ENCODE data around the gene DNAJC11. TPM values are rescaled to one million over a fixed set of nuclear protein-coding genes. Genes with fewer than 3 reads are reported as not detected.

The DNAJC11 gene
- total RNA-seq, 4 donors from 2014 or later = 28.2 to 45.5 (median 35.9) TPM

DNA sequence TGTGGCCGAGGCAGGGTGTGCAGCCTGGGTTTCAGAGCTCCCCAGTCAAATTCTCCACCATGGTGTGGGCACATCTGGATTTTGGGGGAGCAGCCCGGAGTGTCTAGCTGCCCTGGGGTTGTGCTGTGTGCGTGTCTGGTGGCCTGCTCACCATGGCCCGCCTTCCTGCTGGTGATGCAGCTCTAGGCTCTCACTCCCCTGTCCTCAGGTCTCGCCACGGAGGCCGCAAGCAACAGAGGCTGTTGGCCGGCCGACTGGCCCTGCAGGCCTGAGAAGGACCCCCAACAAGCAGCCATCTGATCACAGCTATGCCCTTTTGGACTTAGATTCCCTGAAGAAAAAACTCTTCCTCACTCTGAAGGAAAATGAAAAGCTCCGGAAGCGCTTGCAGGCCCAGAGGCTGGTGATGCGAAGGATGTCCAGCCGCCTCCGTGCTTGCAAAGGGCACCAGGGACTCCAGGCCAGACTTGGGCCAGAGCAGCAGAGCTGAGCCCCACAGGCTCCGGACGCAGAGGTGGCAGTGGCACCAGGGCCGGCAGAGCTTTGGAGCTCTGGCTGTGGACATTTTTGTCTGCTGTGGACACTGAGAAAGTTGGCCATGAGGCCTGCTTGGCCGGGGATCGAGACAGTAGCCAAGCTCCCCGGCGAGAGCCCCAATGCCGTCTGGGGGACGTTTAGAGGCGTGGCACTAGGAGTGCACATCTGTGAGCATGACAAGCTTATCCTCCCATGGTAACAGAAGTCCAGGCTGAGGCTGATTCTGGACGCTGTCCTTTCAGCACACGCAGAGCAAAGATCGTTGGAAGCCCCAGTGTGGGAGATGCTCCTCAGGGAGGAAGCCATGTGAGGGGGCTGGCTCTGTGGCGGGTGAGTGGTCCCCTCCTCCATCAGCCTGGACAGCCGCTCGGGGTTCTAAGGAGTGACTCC, 68.8 kb downstream of the DNAJC11 start:
- Histone ChIP-seq H3K36me3 (peaks cover 44 to 49% of the 10 kb centered on the region in 2 donors), H3K4me3 (replicated peaks in 1 of 3) (no peak overlapping the region), H3K4me1 (peaks cover 2 to 9% of the 10 kb centered on the region in 2 donors), H3K27ac (no peak overlapping the region), H3K27me3 (no peaks in the 10 kb centered on the region), H3K9me3 (no peaks in the 10 kb centered on the region)
- WGBS, 2 donors = 83 to 92% methylated on average over 11 to 27 of the region's 30 CpGs
- DNase-seq = no peak
- intact Hi-C loops (cut with DNase I) = no loop called here
- TF ChIP-seq, protein P1, sequence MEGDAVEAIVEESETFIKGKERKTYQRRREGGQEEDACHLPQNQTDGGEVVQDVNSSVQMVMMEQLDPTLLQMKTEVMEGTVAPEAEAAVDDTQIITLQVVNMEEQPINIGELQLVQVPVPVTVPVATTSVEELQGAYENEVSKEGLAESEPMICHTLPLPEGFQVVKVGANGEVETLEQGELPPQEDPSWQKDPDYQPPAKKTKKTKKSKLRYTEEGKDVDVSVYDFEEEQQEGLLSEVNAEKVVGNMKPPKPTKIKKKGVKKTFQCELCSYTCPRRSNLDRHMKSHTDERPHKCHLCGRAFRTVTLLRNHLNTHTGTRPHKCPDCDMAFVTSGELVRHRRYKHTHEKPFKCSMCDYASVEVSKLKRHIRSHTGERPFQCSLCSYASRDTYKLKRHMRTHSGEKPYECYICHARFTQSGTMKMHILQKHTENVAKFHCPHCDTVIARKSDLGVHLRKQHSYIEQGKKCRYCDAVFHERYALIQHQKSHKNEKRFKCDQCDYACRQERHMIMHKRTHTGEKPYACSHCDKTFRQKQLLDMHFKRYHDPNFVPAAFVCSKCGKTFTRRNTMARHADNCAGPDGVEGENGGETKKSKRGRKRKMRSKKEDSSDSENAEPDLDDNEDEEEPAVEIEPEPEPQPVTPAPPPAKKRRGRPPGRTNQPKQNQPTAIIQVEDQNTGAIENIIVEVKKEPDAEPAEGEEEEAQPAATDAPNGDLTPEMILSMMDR (IDR thresholded peaks at IDR 0.05) = no peak
- no peak for TF ChIP-seq POLR2A (IDR thresholded peaks at IDR 0.05)

DNA sequence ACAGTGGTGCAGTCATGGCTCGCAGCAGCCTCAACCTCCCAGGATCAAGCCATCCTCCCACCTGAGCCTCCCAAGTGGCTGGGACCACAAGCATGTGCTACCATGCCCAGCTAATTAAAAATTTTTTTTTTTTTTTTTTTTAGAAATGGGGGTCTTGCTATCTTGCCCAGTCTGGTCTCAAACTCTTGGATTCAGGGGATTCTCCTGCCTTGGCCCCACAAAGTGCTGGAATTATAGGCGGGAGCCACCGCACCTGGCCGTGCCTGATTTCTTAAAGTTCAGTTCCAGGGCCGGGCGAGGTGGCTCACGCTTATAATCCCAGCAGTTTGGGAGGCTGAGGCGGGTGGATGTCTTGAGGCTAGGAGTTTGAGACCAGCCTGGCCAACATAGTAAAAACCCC, 70.6 kb downstream of the DNAJC11 start:
- 94 to 96% methylated on average over 8 of the region's 8 CpGs for WGBS, 2 donors
- H3K27ac ChIP-seq = no peak overlapping the region
- H3K36me3 ChIP-seq = peaks cover 35 to 40% of the 10 kb centered on the region in 2 donors
- TF ChIP-seq, protein P1 (IDR thresholded peaks at IDR 0.05) = no peak
- no peak for TF ChIP-seq POLR2A (IDR thresholded peaks at IDR 0.05)
- no peak for DNase-seq
- no peaks in the 10 kb centered on the region for H3K27me3 ChIP-seq
- H3K4me3 ChIP-seq (replicated peaks in 1 of 3) = no peak overlapping the region
- H3K4me1 ChIP-seq = peaks cover 8 to 9% of the 10 kb centered on the region in 2 donors
- no peaks in the 10 kb centered on the region for H3K9me3 ChIP-seq
- intact Hi-C loops (cut with DNase I) = no loop called here

DNA sequence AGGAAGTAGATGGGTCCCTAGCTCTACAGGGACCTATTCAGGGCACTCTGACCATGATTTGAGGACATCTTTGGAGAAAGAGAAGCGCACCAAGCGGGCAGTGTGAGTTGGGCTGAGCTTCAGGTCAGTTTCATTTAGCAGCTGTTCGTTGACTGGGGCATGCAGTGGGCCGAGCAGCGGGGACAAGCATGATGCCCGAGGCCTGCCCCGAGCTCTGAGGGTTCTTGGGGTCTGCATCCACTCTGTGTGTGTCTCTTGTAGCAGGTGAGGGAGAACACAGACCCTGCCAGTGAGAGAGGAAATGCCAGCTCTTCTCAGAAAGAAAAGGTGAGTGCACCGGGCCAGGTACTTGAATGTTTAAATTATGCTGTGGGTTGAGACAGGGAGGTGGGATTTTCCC, 71.6 kb downstream of the DNAJC11 start:
- DNase-seq = no peak
- H3K4me1 ChIP-seq = peaks cover 10 to 11% of the 10 kb centered on the region in 2 donors
- peaks cover 35 to 38% of the 10 kb centered on the region in 2 donors for H3K36me3 ChIP-seq
- 70 to 89% methylated on average over 3 to 7 of the region's 8 CpGs for WGBS, 2 donors
- no peak overlapping the region for H3K4me3 ChIP-seq (replicated peaks in 1 of 3)
- H3K9me3 ChIP-seq = no peaks in the 10 kb centered on the region
- TF ChIP-seq, protein P1 (IDR thresholded peaks at IDR 0.05) = no peak
- no peak for TF ChIP-seq POLR2A (IDR thresholded peaks at IDR 0.05)
- no peaks in the 10 kb centered on the region for H3K27me3 ChIP-seq
- no peak overlapping the region for H3K27ac ChIP-seq
- intact Hi-C loops (cut with DNase I) = no loop called here

DNA sequence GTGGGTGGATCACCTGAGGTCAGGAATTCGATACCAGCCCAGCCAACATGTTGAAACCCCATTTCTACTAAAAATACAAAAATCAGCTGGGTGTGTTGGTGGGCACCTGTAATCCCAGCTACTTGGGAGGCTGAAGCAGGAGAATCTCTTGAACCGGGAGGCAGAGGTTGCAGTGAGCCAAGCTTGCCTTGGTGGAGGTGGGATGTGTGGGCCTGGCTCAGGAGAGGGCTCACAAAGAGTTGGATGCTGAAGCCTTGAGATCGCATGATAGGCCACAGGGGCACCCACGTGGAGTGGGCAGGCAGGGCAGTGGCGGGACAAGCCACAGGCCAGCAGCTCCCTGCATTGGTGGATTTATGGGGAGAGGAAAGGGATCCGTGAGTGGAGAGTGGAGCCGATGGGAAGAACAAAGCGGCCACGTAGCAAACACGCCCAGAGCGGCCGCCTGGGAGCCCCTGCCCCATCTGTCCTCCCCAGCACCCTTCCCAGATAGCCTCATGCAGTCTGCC, 72.6 kb downstream of the DNAJC11 start:
- no peak overlapping the region for H3K4me3 ChIP-seq (replicated peaks in 1 of 3)
- WGBS, 2 donors = 89 to 90% methylated on average over 12 of the region's 12 CpGs
- peaks cover 19 to 20% of the 10 kb centered on the region in 2 donors for H3K4me1 ChIP-seq
- H3K27me3 ChIP-seq = no peaks in the 10 kb centered on the region
- intact Hi-C loops (cut with DNase I) = no loop called here
- peaks cover 30 to 32% of the 10 kb centered on the region in 2 donors for H3K36me3 ChIP-seq
- DNase-seq = no peak
- no peaks in the 10 kb centered on the region for H3K9me3 ChIP-seq
- H3K27ac ChIP-seq = no peak overlapping the region
- TF ChIP-seq, protein P1 (IDR thresholded peaks at IDR 0.05) = no peak
- TF ChIP-seq POLR2A (IDR thresholded peaks at IDR 0.05) = no peak
